GM19468 (cell line): ENCODE measurements around the gene EXOSC5.
"Not testable (repeated sequence)": the region's sequence is repeated elsewhere in the genome, so short reads cannot be mapped to it uniquely, and the experiment has no call there.

Experiments
- ATAC-seq: cut with Tn5 transposase; IDR thresholded peaks from one replicate; pipeline ENCODE4 v1.9.1; 2021; ENCODE audit warnings: mild to moderate bottlenecking, moderate library complexity, moderate number of reproducible peaks; ENCODE audit not compliant: unreplicated experiment; ENCODE audit errors: extremely low read depth

The EXOSC5 gene

DNA sequence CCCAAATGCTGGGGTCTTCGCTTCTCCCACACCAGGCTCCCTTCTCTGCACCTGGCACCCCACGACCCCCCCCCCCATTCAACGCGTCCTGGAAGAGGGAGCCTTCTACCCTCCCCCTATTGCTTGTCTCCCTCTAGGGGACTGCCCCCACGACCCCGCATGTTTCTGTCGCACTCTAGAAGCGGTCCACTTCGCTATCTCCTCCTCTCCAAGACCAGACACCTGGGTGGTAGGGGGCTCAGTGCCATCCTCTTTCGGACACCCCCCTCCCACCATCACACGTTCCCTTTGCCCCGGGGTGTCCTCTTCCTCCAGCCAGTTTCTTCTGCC lies 44.9 kb downstream of the EXOSC5 start:
- ATAC-seq, result no peak

DNA sequence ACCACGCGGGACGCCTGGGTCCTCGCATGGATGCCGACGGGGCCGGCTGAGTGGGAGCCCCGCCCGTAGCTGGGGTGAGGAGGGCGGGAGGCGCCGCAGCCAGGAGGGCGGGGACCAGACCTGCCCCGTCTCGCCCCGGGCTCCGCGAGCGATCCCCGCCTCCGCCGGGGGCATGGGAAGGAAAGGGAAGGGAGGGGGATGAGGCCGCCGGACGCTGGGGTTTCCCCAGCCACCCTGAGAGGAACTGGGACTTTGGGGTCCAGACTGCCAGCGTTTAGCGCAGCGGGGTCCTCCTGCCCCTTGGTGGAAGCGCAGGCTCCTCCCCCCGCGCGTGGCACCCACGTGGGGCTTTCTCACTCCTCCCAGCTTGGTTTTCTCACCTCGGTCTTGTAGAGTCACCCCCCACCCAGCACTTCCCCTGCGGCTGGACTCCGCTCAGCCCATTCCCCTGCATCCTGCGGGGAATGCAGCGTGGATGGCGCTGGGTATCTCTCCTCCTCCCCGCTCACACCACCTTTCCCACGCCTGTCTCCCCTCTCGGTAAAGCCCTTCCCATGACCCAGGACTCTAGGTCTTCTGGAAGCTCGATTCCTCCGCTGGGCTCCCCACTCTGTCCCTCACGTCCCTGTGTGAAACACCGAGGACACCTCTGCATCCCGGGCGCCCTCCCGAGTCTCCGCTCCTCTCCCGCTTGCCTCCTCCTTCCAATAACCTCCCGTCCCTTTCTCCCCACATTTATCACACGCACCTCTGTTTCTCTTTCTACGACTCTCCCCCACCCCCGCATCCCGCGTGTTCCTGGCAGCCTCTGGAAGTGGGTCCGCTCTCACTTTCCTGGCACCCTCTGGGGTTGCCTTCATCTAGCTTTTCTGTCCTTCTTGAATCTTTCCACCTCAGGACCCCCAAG lies 45.6 kb downstream of the EXOSC5 start:
- peak; percentile 16 for ATAC-seq

DNA sequence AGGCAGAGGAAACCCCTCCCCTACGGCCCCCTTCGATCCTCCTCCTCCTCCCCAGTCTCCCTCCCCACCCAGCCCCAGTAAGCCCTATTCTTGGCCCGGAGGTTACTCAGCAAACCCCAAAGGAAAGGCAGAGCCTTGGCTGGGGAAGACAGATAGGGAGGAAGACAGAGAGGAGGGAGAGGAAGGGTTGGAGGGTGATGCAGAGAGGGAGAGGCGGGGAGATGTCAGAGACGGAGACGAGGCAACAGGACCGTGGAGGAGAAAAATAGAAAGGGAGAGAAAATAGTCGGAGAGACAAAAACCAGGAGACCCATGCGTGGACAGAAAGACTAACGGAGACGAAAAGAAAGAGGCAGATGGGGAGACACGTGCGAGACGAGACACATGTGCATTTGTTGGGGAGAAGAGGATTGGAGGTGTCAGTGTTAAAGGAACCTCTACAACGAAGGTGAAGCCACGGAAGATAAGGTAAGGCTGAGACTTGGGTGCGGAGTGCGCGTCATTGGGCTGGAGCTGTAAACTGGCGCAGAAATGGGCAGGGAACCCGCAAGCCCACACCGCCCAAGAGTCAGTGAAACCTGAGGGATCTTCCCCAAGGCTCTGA lies 46.3 kb downstream of the EXOSC5 start:
- ATAC-seq, result no peak

DNA sequence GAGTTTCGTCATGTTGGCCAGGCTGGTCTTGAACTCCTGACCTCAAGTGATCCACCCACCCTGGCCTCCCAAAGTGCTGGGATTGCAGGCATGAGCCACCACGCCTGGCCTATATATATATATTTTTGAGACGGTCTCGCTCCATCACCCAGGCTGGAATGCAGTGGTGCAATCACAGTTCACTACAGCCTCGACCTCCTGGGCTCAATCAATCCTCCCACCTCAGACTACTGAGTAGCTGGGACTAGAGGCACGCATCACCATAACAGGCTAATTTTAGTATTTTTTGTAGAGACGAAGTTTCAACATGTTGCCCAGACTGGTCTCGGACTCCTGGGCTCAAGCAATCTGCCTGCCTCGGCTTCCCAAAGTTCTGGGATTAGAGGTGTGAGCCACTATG lies 50.2 kb downstream of the EXOSC5 start:
- not testable (repeated sequence) for ATAC-seq

DNA sequence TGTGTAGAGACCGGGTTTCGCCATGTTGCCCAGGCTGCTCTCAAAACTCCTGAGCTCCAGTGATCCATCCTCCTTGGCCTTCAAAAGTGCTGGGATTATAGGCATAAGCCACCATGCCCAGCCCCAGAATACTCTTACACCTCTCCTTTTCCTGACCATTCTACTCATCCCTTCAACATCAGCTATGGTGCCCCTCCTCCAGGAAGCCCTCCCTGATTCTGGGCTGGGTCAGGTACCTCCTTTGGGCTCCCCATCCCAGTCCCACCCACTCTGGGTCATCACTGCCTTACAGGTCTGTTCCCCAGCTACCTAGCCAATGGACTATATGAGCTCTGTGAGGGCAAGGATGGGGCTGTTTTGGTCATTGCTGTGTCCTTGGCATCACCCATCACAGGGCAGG lies 53.0 kb downstream of the EXOSC5 start:
- no peak for ATAC-seq

DNA sequence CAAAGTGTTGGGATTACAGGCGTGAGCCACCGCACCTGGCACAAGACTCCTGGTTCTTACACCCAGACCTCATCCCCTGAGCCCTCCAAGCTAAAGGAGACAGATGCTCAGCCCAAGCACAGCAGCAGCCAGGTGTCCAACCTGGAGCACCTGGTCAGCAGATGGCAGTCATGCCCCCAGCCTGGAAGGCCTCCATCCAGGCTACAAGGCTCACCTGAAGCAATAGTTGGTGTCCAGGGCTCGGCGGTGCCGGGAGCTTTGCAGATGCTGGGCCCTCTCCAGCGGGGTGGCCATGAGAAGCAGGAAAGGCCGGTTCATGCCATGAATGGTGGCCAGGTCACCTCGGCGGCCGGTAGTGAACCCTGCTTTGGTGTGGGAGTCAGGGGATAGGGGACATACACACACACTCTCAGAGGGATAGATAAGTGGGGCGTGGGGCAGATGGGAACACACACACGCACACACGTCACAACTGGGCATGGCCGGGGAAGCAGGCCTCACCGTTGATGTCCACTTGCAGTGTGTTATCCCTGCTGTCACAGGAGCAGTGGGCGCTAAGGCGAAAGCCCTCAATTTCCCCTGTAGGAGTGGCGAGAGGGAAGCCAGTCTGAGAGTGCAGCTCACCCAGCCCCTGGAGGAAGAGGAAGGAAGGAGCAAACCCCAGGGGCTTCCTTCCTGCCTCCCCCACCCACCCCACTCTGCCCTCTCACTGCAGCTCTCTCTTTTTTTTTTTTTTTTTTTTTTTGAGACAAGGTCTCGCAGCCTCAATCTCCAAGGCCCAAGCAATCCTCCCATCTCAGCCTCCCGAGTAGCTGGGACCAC lies 55.3 kb downstream of the EXOSC5 start:
- ATAC-seq, result no peak

DNA sequence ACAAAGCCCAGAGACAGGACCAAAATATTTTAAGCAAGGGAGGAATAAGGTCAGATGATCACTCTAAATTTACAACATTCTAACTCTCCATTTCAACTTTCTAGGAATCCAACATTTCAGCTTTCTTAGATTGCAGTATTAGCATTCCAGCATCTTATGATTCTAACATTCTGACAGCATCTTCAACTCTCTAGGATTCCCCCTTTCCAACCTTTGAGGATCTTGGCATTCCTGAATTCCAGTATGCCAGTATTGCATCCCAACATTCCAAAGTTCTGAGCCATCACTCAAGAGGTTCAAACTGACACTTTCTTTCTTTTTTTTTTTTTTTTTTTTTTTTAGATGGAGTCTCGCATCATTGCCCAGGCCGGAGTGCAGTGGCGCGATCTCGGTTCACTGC lies 57.2 kb downstream of the EXOSC5 start:
- no peak for ATAC-seq
